ENCODE results near the gene ST3GAL6. TPM values are rescaled to one million over a fixed set of nuclear protein-coding genes. Genes with fewer than 3 reads are reported as not detected.
A peak's percentile ranks its signal among the peaks of the same experiment; 100 is the strongest.

The ST3GAL6 gene
- total and polyA plus RNA-seq, 4 donors, result 17.3 to 79.7 (median 29.4) TPM

GRCh38 chr3:98812851-98813374, 49.8 kb downstream of the ST3GAL6 start:
- H3K9ac ChIP-seq (ENCODE audit: low read depth in 1 of 2, low read length in 2 of 2), result no peak overlapping the region
- peaks cover 0 to 5% (median under 1%) of the 10 kb centered on the region in 4 donors for H3K36me3 ChIP-seq (ENCODE audit: control insufficient read depth in 4 of 4, insufficient read depth in 3 of 4, low read depth in 1 of 4, low read length in 3 of 4)
- 24% methylated on average over 5 of the region's 5 CpGs for WGBS
- no peak overlapping the region for H3K4me3 ChIP-seq (ENCODE audit: low read depth in 1 of 3, low read length in 3 of 3)
- DNase-seq (ENCODE audit: low spot score), result no peak
- H3K27ac ChIP-seq (ENCODE audit: low read depth in 1 of 2, low read length in 2 of 2), result no peak overlapping the region
- H3K27me3 ChIP-seq (ENCODE audit: control insufficient read depth in 4 of 4, insufficient read depth in 4 of 4, low read length in 3 of 4), result no peaks in the 10 kb centered on the region
- TF ChIP-seq ATF3 (IDR thresholded peaks at IDR 0.05), result peak; percentile 27
- TF ChIP-seq RXRA (IDR thresholded peaks at IDR 0.05), result peak; percentile 80
- peak; percentile 50 for TF ChIP-seq YY1 (IDR thresholded peaks at IDR 0.05)
- no peak for TF ChIP-seq NR2F2 (IDR thresholded peaks at IDR 0.05)
- TF ChIP-seq SP1 (IDR thresholded peaks at IDR 0.05), result no peak
- TF ChIP-seq HNF4A (conservative IDR thresholded peaks at IDR 0.05), result peak; percentile 58 to 68
- TF ChIP-seq FOXA2 (IDR thresholded peaks at IDR 0.05), result peak; percentile 90
- peak; percentile 14 for TF ChIP-seq REST (IDR thresholded peaks at IDR 0.05)
- TF ChIP-seq GABPA (IDR thresholded peaks at IDR 0.05 in 1 of 2, conservative IDR thresholded peaks at IDR 0.05 in 1 of 2), result no peak
- TF ChIP-seq JUND (IDR thresholded peaks at IDR 0.05), result peak; percentile 62 to 64
- TF ChIP-seq FOXA1 (IDR thresholded peaks at IDR 0.05), result peak; percentile 76
- TF ChIP-seq RAD21 (IDR thresholded peaks at IDR 0.05), result peak; percentile 78 to 81
- TF ChIP-seq, protein P1, sequence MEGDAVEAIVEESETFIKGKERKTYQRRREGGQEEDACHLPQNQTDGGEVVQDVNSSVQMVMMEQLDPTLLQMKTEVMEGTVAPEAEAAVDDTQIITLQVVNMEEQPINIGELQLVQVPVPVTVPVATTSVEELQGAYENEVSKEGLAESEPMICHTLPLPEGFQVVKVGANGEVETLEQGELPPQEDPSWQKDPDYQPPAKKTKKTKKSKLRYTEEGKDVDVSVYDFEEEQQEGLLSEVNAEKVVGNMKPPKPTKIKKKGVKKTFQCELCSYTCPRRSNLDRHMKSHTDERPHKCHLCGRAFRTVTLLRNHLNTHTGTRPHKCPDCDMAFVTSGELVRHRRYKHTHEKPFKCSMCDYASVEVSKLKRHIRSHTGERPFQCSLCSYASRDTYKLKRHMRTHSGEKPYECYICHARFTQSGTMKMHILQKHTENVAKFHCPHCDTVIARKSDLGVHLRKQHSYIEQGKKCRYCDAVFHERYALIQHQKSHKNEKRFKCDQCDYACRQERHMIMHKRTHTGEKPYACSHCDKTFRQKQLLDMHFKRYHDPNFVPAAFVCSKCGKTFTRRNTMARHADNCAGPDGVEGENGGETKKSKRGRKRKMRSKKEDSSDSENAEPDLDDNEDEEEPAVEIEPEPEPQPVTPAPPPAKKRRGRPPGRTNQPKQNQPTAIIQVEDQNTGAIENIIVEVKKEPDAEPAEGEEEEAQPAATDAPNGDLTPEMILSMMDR (IDR thresholded peaks at IDR 0.05; ENCODE audit: low read depth, low read length, missing input control), result peak; percentile 69
- TF ChIP-seq, protein P2, sequence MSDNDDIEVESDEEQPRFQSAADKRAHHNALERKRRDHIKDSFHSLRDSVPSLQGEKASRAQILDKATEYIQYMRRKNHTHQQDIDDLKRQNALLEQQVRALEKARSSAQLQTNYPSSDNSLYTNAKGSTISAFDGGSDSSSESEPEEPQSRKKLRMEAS (IDR thresholded peaks at IDR 0.05), result peak; percentile 47
- TF ChIP-seq ZBTB33 (IDR thresholded peaks at IDR 0.05), result peak; percentile 69
- no peak for TF ChIP-seq EGR1 (IDR thresholded peaks at IDR 0.05; ENCODE audit: low read depth in 2 of 2)
- TF ChIP-seq HNF4G (IDR thresholded peaks at IDR 0.05), result no peak
- no peaks in the 10 kb centered on the region for H3K9me3 ChIP-seq (ENCODE audit: control insufficient read depth in 4 of 4, low read length in 3 of 4)
- peaks cover 2 to 30% (median 21%) of the 10 kb centered on the region in 4 donors for H3K4me1 ChIP-seq (ENCODE audit: control insufficient read depth in 4 of 4, insufficient read depth in 4 of 4, low read length in 3 of 4)

Data from liver (tissue), 9 donors.